ENCODE data around the gene CRYM.
"Not testable (repeated sequence)": the region's sequence is repeated elsewhere in the genome, so short reads cannot be mapped to it uniquely, and the experiment has no call there.

The CRYM gene
- 0 to 0.17 reads per million in 2 donors for total RNA-seq

- no peak for DNase-seq
These were observed at the start of gene CRYM for GRCh38 chr16:21277927-21278706. Gene CRYM, minus strand, starts transcription at chr16:21278290. Its CDS starts 39 bp downstream, at chr16:21278251.

GRCh38 chr16:21327046-21327445 is 49.0 kb upstream of the CRYM start:
- DNase-seq, result no peak

GRCh38 chr16:21326459-21326858 is 48.4 kb upstream of the CRYM start:
- DNase-seq, result no peak

GRCh38 chr16:21324267-21324666 is 46.2 kb upstream of the CRYM start:
- no peak for DNase-seq

- not testable (repeated sequence) for DNase-seq
These were observed 44.2 kb upstream of the CRYM start for GRCh38 chr16:21322251-21322650.

- DNase-seq, result no peak
These were observed 43.6 kb upstream of the CRYM start for GRCh38 chr16:21321736-21322135.

- no peak for DNase-seq
These were observed 36.2 kb upstream of the CRYM start for GRCh38 chr16:21314339-21314738.

GRCh38 chr16:21312863-21313372 is 34.8 kb upstream of the CRYM start:
- DNase-seq, result not testable (repeated sequence)

GRCh38 chr16:21312046-21312445 is 34.0 kb upstream of the CRYM start:
- DNase-seq, result not testable (repeated sequence)

GRCh38 chr16:21306712-21307111 is 28.6 kb upstream of the CRYM start:
- not testable (repeated sequence) for DNase-seq

- DNase-seq, result no peak
These were observed 24.9 kb upstream of the CRYM start for GRCh38 chr16:21302898-21303528.

GRCh38 chr16:21302454-21302853 is 24.4 kb upstream of the CRYM start:
- no peak for DNase-seq

GRCh38 chr16:21301895-21302291 is 23.8 kb upstream of the CRYM start:
- DNase-seq, result no peak

GRCh38 chr16:21301168-21301894 is 23.2 kb upstream of the CRYM start:
- no peak for DNase-seq

GRCh38 chr16:21300309-21301167 is 22.4 kb upstream of the CRYM start:
- no peak for DNase-seq

- DNase-seq, result not testable (repeated sequence)
These were observed 11.7 kb upstream of the CRYM start for GRCh38 chr16:21289789-21290188.

GRCh38 chr16:21285314-21285713 is 7.2 kb upstream of the CRYM start:
- DNase-seq, result no peak

GRCh38 chr16:21284414-21284813 is 6.3 kb upstream of the CRYM start:
- no peak for DNase-seq

- no peak for DNase-seq
These were observed 5.6 kb upstream of the CRYM start for GRCh38 chr16:21283521-21284289.

GRCh38 chr16:21281698-21282389 is 3.8 kb upstream of the CRYM start:
- DNase-seq, result no peak

GRCh38 chr16:21279501-21279900 is 1.4 kb upstream of the CRYM start:
- no peak for DNase-seq
